Nephron progenitor cell (in vitro differentiated cells): ENCODE data around the gene TMEM80.

Source experiments
- DNase-seq: peaks from one replicate; pipeline ENCODE4 v3.0.0; 2021
- H3K27ac Mint-ChIP-seq: 2 replicates; pipeline ENCODE4 v1.8.0; 2021; ENCODE audit warnings: mild to moderate bottlenecking, moderate library complexity, mixed read lengths
- H3K27me3 Mint-ChIP-seq: 2 replicates; pipeline ENCODE4 v1.8.0; 2021; ENCODE audit warnings: mild to moderate bottlenecking, low read depth, mixed read lengths; ENCODE audit not compliant: poor library complexity
- H3K36me3 Mint-ChIP-seq: 2 replicates; pipeline ENCODE4 v1.8.0; 2021; ENCODE audit warnings: low read depth, mixed read lengths
- H3K4me1 Mint-ChIP-seq: 2 replicates; pipeline ENCODE4 v1.8.0; 2021; ENCODE audit warnings: mixed read lengths
- H3K4me3 Mint-ChIP-seq: 2 replicates; pipeline ENCODE4 v1.8.0; 2021; ENCODE audit warnings: mild to moderate bottlenecking, moderate library complexity, mixed read lengths
- H3K9me3 Mint-ChIP-seq: 2 replicates; pipeline ENCODE4 v1.8.0; 2021; ENCODE audit warnings: mild to moderate bottlenecking, moderate library complexity, mixed read lengths
- TF ChIP-seq, protein P1 (sequence below): fragments of 200-600 bp; sonication (generic); IDR thresholded peaks from 2 replicates; pipeline ENCODE4 v1.5.0; 2021; ENCODE audit warnings: antibody characterized with exemption

TMEM80 gene

GRCh38 chr11:694563-695287 is 891 bp upstream of the TMEM80 start, which contains the start of gene DEAF1:
TSS of gene DEAF1 (minus strand) at chr11:695222. CDS start at chr11:695047, 175 bp downstream.
- TF ChIP-seq, protein P1, sequence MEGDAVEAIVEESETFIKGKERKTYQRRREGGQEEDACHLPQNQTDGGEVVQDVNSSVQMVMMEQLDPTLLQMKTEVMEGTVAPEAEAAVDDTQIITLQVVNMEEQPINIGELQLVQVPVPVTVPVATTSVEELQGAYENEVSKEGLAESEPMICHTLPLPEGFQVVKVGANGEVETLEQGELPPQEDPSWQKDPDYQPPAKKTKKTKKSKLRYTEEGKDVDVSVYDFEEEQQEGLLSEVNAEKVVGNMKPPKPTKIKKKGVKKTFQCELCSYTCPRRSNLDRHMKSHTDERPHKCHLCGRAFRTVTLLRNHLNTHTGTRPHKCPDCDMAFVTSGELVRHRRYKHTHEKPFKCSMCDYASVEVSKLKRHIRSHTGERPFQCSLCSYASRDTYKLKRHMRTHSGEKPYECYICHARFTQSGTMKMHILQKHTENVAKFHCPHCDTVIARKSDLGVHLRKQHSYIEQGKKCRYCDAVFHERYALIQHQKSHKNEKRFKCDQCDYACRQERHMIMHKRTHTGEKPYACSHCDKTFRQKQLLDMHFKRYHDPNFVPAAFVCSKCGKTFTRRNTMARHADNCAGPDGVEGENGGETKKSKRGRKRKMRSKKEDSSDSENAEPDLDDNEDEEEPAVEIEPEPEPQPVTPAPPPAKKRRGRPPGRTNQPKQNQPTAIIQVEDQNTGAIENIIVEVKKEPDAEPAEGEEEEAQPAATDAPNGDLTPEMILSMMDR = no peak
- Mint-ChIP-seq H3K27ac (peak within 1 kb of the TSS; percentile 99), H3K36me3 (no peaks in the 10 kb centered on the region), H3K4me1 (peaks cover 62% of the 10 kb centered on the region), H3K27me3 (peaks cover 3% of the 10 kb centered on the region), H3K4me3 (peak within 1 kb of the TSS; percentile 83), H3K9me3 (no peaks in the 10 kb centered on the region)
- DNase-seq = peak; percentile 99

- TF ChIP-seq, protein P1 = no peak
- peaks cover 3% of the 10 kb centered on the region for H3K27me3 Mint-ChIP-seq
- peaks cover 62% of the 10 kb centered on the region for H3K4me1 Mint-ChIP-seq
- no peaks in the 10 kb centered on the region for H3K36me3 Mint-ChIP-seq
- H3K4me3 Mint-ChIP-seq = peak overlapping the region; percentile 83
- no peak for DNase-seq
- H3K9me3 Mint-ChIP-seq = no peaks in the 10 kb centered on the region
- peak overlapping the region; percentile 99 for H3K27ac Mint-ChIP-seq
Measured at GRCh38 chr11:695288-695537, 403 bp upstream of the TMEM80 start.

GRCh38 chr11:696955-697491 is 1.4 kb downstream of the TMEM80 start:
- TF ChIP-seq, protein P1 = no peak
- Mint-ChIP-seq H3K9me3 (no peaks in the 10 kb centered on the region), H3K4me3 (peak overlapping the region; percentile 83)

GRCh38 chr11:697811-698311 is 2.2 kb downstream of the TMEM80 start:
- TF ChIP-seq, protein P1 = no peak
- Mint-ChIP-seq H3K36me3 (peaks cover 12% of the 10 kb centered on the region), H3K4me3 (peak overlapping the region; percentile 83), H3K4me1 (peaks cover 40% of the 10 kb centered on the region), H3K9me3 (no peaks in the 10 kb centered on the region), H3K27ac (peak overlapping the region; percentile 44), H3K27me3 (peaks cover 6% of the 10 kb centered on the region)
- DNase-seq = no peak

More at GRCh38 chr11:696955-697491, 1.4 kb downstream of the TMEM80 start:
- peaks cover 46% of the 10 kb centered on the region for H3K4me1 Mint-ChIP-seq
- DNase-seq = no peak
- H3K36me3 Mint-ChIP-seq = peaks cover 12% of the 10 kb centered on the region
- H3K27ac Mint-ChIP-seq = no peak overlapping the region
- peaks cover 6% of the 10 kb centered on the region for H3K27me3 Mint-ChIP-seq

- Mint-ChIP-seq H3K27ac (no peak overlapping the region), H3K4me3 (no peak overlapping the region), H3K27me3 (peaks cover 6% of the 10 kb centered on the region), H3K36me3 (peaks cover 12% of the 10 kb centered on the region), H3K9me3 (no peaks in the 10 kb centered on the region), H3K4me1 (peaks cover 32% of the 10 kb centered on the region)
- DNase-seq = no peak
- TF ChIP-seq, protein P1 = no peak
Measured at GRCh38 chr11:698493-699115, 3.0 kb downstream of the TMEM80 start.
